ENCODE data around the gene SPRED1. TPM values are rescaled to one million over a fixed set of nuclear protein-coding genes. Genes with fewer than 3 reads are reported as not detected.

SPRED1 gene
- total and polyA plus RNA-seq, 12 donors, result 4.9 to 31.3 (median 19.4) TPM

GRCh38 chr15:38391191-38391590, 138.6 kb downstream of the SPRED1 start:
- H3K4me3 ChIP-seq, result no peak overlapping the region
- DNase-seq, result no peak
- TF ChIP-seq, protein P1, sequence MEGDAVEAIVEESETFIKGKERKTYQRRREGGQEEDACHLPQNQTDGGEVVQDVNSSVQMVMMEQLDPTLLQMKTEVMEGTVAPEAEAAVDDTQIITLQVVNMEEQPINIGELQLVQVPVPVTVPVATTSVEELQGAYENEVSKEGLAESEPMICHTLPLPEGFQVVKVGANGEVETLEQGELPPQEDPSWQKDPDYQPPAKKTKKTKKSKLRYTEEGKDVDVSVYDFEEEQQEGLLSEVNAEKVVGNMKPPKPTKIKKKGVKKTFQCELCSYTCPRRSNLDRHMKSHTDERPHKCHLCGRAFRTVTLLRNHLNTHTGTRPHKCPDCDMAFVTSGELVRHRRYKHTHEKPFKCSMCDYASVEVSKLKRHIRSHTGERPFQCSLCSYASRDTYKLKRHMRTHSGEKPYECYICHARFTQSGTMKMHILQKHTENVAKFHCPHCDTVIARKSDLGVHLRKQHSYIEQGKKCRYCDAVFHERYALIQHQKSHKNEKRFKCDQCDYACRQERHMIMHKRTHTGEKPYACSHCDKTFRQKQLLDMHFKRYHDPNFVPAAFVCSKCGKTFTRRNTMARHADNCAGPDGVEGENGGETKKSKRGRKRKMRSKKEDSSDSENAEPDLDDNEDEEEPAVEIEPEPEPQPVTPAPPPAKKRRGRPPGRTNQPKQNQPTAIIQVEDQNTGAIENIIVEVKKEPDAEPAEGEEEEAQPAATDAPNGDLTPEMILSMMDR (IDR thresholded peaks at IDR 0.05), result no peak
- TF ChIP-seq POLR2A (IDR thresholded peaks at IDR 0.05), result no peak
- no peaks in the 10 kb centered on the region for H3K27me3 ChIP-seq
- no peaks in the 10 kb centered on the region for H3K4me1 ChIP-seq (replicated peaks in 1 of 2)
- WGBS, 4 donors, result 43 to 63% (median 49%) methylated on average over 2 of the region's 2 CpGs
- H3K9me3 ChIP-seq (replicated peaks in 1 of 3), result no peaks in the 10 kb centered on the region
- no peak overlapping the region for H3K27ac ChIP-seq
- no peaks in the 10 kb centered on the region for H3K36me3 ChIP-seq (replicated peaks in 1 of 2)
- intact Hi-C loops (cut with DNase I), result loop anchor here in 1 of 2 donors (10.0 kb wide), 1 partner anchor 396 kb away; no protein-coding TSS in a partner anchor

- no peaks in the 10 kb centered on the region for H3K9me3 ChIP-seq (replicated peaks in 1 of 3)
- peaks cover 7 to 8% of the 10 kb centered on the region in 2 donors for H3K4me1 ChIP-seq (replicated peaks in 1 of 2)
- TF ChIP-seq POLR2A (IDR thresholded peaks at IDR 0.05), result no peak
- TF ChIP-seq, protein P1 (IDR thresholded peaks at IDR 0.05), result no peak
- no peaks in the 10 kb centered on the region for H3K36me3 ChIP-seq (replicated peaks in 1 of 2)
- WGBS, 4 donors, result 46 to 67% (median 50%) methylated on average over 2 of the region's 2 CpGs
- H3K27me3 ChIP-seq, result no peaks in the 10 kb centered on the region
- no peak overlapping the region for H3K27ac ChIP-seq
- H3K4me3 ChIP-seq, result no peak overlapping the region
- peak in 4 of 7 donors; percentile 3 to 58 (median 22) for DNase-seq
- intact Hi-C loops (cut with DNase I), result loop anchor here in 1 of 2 donors (10.0 kb wide), 1 partner anchor 403 kb away; no protein-coding TSS in a partner anchor
Measured at GRCh38 chr15:38398134-38398533, 145.5 kb downstream of the SPRED1 start.

GRCh38 chr15:38401106-38401505, 148.5 kb downstream of the SPRED1 start:
- intact Hi-C loops (cut with DNase I), result no loop called here
- no peak for DNase-seq

GRCh38 chr15:38401701-38402100, 149.1 kb downstream of the SPRED1 start:
- peaks cover 7 to 8% of the 10 kb centered on the region in 2 donors for H3K4me1 ChIP-seq (replicated peaks in 1 of 2)
- no peak overlapping the region for H3K4me3 ChIP-seq
- no peak overlapping the region for H3K27ac ChIP-seq
- DNase-seq, result no peak
- TF ChIP-seq POLR2A (IDR thresholded peaks at IDR 0.05), result no peak
- TF ChIP-seq, protein P1 (IDR thresholded peaks at IDR 0.05), result no peak
- no peaks in the 10 kb centered on the region for H3K27me3 ChIP-seq
- no peaks in the 10 kb centered on the region for H3K9me3 ChIP-seq (replicated peaks in 1 of 3)
- no peaks in the 10 kb centered on the region for H3K36me3 ChIP-seq (replicated peaks in 1 of 2)
- intact Hi-C loops (cut with DNase I), result no loop called here
- 79 to 88% (median 82%) methylated on average over 5 of the region's 5 CpGs for WGBS, 4 donors

More at GRCh38 chr15:38401106-38401505, 148.5 kb downstream of the SPRED1 start:
- Histone ChIP-seq H3K4me3 (no peak overlapping the region), H3K36me3 (replicated peaks in 1 of 2) (no peaks in the 10 kb centered on the region), H3K9me3 (replicated peaks in 1 of 3) (no peaks in the 10 kb centered on the region), H3K27ac (no peak overlapping the region), H3K4me1 (replicated peaks in 1 of 2) (peaks cover 7 to 8% of the 10 kb centered on the region in 2 donors), H3K27me3 (no peaks in the 10 kb centered on the region)
- no peak for TF ChIP-seq POLR2A (IDR thresholded peaks at IDR 0.05)
- TF ChIP-seq, protein P1 (IDR thresholded peaks at IDR 0.05), result no peak
- WGBS, 4 donors, result 67 to 81% (median 80%) methylated on average over 6 of the region's 6 CpGs
